Heart right ventricle (tissue), 16 donors: ENCODE measurements around the gene SHFL. TPM values are rescaled to one million over a fixed set of nuclear protein-coding genes. Genes with fewer than 3 reads are reported as not detected.

Source experiments
- ATAC-seq, 8 donors: fragments of 200-7000 bp; cut with Tn5 transposase; one replicate each; pipeline ENCODE4 v1.9.1; 2020; ENCODE audit warnings: mild to moderate bottlenecking in 8 of 8, moderate library complexity in 8 of 8, moderate number of reproducible peaks in 1 of 8
- DNase-seq, 2 donors: peaks; one replicate each; pipeline ENCODE4 v3.0.0-alpha.2; 2020
- H3K27ac ChIP-seq, 10 donors: fragments of 200-600 bp; sonication (generic) in 2 of 10; one replicate each; pipeline versions ENCODE4 v1.5.0 to v1.8.0; 2020 to 2022; ENCODE audit warnings: mild to moderate bottlenecking in 3 of 10
- H3K27me3 ChIP-seq, 7 donors: fragments of 200-600 bp; one replicate each; pipeline ENCODE4 v1.8.0; 2021 to 2022; ENCODE audit warnings: mild to moderate bottlenecking in 2 of 7
- H3K36me3 ChIP-seq, 9 donors: fragments of 200-600 bp; sonication (generic) in 1 of 9; one replicate each; pipeline versions ENCODE4 v1.5.0 to v1.8.0; 2020 to 2022; ENCODE audit warnings: mild to moderate bottlenecking in 2 of 9
- H3K4me1 ChIP-seq, 9 donors: fragments of 200-600 bp; sonication (generic) in 1 of 9; one replicate each; pipeline versions ENCODE4 v1.5.0 to v1.8.0; 2020 to 2022; ENCODE audit warnings: mild to moderate bottlenecking in 4 of 9
- H3K4me3 ChIP-seq, 10 donors: fragments of 200-600 bp; sonication (generic) in 2 of 10; one replicate each; pipeline versions ENCODE4 v1.5.0 to v1.8.0; 2020 to 2022; ENCODE audit warnings: mild to moderate bottlenecking in 7 of 10, moderate library complexity in 2 of 10
- H3K9me3 ChIP-seq, 11 donors: fragments of 200-600 bp in 10 of 11; sonication (generic) in 2 of 11; one replicate each; pipeline versions ENCODE4 v1.5.0 to v1.8.0; 2013 to 2022; ENCODE audit warnings: mild to moderate bottlenecking in 2 of 11, control low read depth in 1 of 11, moderate library complexity in 1 of 11
- CTCF ChIP-seq, 9 donors: fragments of 200-600 bp; sonication (generic) in 2 of 9; IDR thresholded peaks; one replicate each; pipeline versions ENCODE4 v1.5.0 to v1.8.0; 2021 to 2022; ENCODE audit warnings: antibody characterized with exemption in 9 of 9, mild to moderate bottlenecking in 5 of 9, moderate library complexity in 1 of 9
- WGBS, 2 donors: extraction: QIAGEN DNeasy Blood & Tissue Kit; methylation state at CpG; one replicate each; pipeline ENCODE4 v1.1.7; 2013; ENCODE audit warnings: inconsistent platforms in 1 of 2; 5-methylcytosine and 5-hydroxymethylcytosine counted together
- intact Hi-C, 10 donors: fragments of 100-400 bp; cut with DNase I; formaldehyde crosslinking; loops; one replicate each; pipeline versions ENCODE4 v1.11.1 to v1.14.2; 2022
- polyA plus RNA-seq, 2 donors: library from polyadenylated mRNA; stranded (reverse); fragments of 200-250 nt; gene quantifications; one replicate each; pipeline ENCODE4 v1.2.3, GENCODE V29; 2013
- total RNA-seq, 10 donors: library from RNA; stranded (reverse); fragmentation: NEBNext Ultra II Directional in 3 of 10; extraction: Animal tissue kit (Norgen Biotek cat#: 25700) in 3 of 10; gene quantifications; one replicate each; pipeline versions ENCODE4 v1.2.1 to v1.2.4, GENCODE V29; 2021 to 2023
- donor health status: Arrhythmogenic right ventricular cardiomyopathy.
- donor health status: ischemic (EF 13 %, LVEDD 7.1; RV severe dilation, severe dysfunction).
- donor health status: healthy with polysubstance abuse.
- donor health status: DM: no; HTN: yes; CAD: no.
- donor health status: DM: no; HTN: no; CAD: no.
- donor health status: ischemic (EF 25% LVEDD 6.9; RV normal size, moderate dysfunction).
- donor health status: ischemic (EF 25% LVEDD 5.7; RV mildly dilated, moderate dysfunction).
- donor health status: healthy.
- donor health status: DM: yes; HTN: yes; CAD: no.
- donor health status: Ischemic cardiomyopathy.
- donor health status: ischemic (EF 35%, LVEDD 5.7; RV mildly dilated, moderate dysfunction).
- donor health status: nonischemic (EF 11% LVEDD 7.7; RV severe dilation, severe dysfunction).
- donor health status: DM: yes; HTN: yes; CAD: no.
- donor health status: PGD.
- donor health status: ischemic (EF 29% LVEDD 5.4; RV normal size, mild dysfunction).
- donor health status: nonischemic (EF 23%, LVEDD 6.1; RV moderate dilation, normal function).

The SHFL gene
- total and polyA plus RNA-seq, 12 donors, result 4.0 to 30.2 (median 10.2) TPM

DNA sequence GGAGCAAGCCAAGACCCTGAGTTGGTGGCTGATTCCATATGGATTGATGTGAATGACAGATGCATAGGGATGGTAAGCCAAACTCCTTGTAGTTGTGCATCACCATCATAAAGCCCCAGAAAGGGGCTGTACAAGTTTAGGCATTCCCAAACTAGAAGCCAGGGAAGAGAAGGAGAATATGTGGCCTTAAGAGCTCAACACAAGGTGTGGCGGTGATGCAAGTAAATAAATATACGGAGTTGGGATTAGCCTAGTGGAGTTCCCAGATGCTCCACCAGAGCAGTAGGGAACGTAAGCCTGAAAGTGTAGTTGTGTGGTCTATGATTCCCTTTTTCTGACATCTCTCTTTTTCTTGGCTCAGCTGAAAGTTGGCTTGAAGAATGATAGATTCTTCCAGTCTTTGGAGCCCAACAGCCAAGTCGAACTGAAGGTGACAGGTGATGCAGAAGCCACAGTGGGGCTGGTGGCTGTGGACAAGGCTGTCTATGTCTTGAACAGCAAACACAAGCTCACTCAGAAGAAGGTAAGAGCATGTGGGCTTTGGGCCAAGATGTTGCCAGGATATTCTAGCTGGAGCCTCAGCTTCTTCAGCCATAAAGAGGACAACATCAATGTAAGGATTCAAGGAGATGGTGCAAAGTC lies 42.7 kb upstream of the SHFL start:
- Histone ChIP-seq H3K4me3 (no peak overlapping the region), H3K36me3 (no peaks in the 10 kb centered on the region), H3K27ac (no peak overlapping the region), H3K4me1 (no peaks in the 10 kb centered on the region), H3K9me3 (peaks cover 0 to 70% (median 42%) of the 10 kb centered on the region in 11 donors), H3K27me3 (peaks cover 0 to 27% (median 13%) of the 10 kb centered on the region in 7 donors)
- WGBS, 2 donors, result 66 to 71% methylated on average over 4 of the region's 4 CpGs
- intact Hi-C loops, result no loop called here
- no peak for TF ChIP-seq CTCF (IDR thresholded peaks at IDR 0.05)
- no peak for ATAC-seq
- no peak for DNase-seq

DNA sequence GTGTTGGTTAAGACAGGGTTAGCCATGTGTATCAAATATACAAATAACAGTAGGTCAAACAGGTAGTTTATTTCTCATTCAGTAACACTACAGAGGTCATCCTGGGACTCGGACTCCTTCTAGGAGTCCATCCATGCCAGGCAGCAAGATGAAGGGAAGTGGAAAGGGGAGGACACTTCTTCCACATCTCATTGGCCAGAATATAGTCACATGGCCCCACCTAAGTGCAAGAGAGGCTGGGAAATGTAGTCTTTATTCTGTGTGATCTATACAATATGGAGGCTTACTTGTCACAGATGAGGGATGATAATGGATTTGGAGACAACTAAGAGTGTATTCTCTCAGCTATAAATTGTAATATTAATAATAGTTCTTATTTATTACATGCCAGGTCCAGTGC lies 41.7 kb upstream of the SHFL start:
- H3K36me3 ChIP-seq, result no peaks in the 10 kb centered on the region
- no peak for TF ChIP-seq CTCF (IDR thresholded peaks at IDR 0.05)
- 85 to 91% methylated on average over 1 of the region's 1 CpG for WGBS, 2 donors
- DNase-seq, result no peak
- no peak for ATAC-seq
- H3K27me3 ChIP-seq, result peaks cover 0 to 18% (median 9%) of the 10 kb centered on the region in 7 donors
- H3K9me3 ChIP-seq, result peaks cover 0 to 68% (median 42%) of the 10 kb centered on the region in 11 donors
- H3K27ac ChIP-seq, result no peak overlapping the region
- no peaks in the 10 kb centered on the region for H3K4me1 ChIP-seq
- no peak overlapping the region for H3K4me3 ChIP-seq
- intact Hi-C loops, result no loop called here

DNA sequence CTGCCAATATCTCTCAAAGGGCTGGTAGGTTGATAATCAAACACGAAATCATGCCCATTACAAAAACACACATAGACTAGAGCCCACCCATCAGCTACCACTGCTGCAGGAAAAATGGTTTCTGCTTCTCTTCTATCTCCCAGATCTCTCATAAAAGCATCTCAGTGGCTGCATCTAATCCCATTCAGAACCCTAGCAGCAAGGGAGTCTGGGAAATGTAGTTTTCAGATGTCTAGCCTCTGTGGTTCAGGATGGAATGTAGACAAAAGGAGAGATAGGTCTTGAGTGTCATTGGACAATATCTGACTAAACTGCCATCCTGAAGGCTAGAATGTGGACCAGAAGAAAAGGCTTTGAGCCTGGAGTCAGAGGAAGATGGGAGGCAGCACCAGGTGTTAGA lies 40.7 kb upstream of the SHFL start:
- TF ChIP-seq CTCF (IDR thresholded peaks at IDR 0.05), result no peak
- intact Hi-C loops, result no loop called here
- Histone ChIP-seq H3K4me1 (no peaks in the 10 kb centered on the region), H3K36me3 (no peaks in the 10 kb centered on the region), H3K27ac (no peak overlapping the region), H3K4me3 (no peak overlapping the region), H3K9me3 (peaks cover 0 to 65% (median 42%) of the 10 kb centered on the region in 11 donors), H3K27me3 (peaks cover 0 to 15% (median 7%) of the 10 kb centered on the region in 7 donors)
- ATAC-seq, result no peak
- no peak for DNase-seq
- WGBS, 2 donors, result 28 to 50% methylated on average over 1 of the region's 1 CpG

- peaks cover 0 to 22% (median 10%) of the 10 kb centered on the region in 11 donors for H3K9me3 ChIP-seq
- H3K4me1 ChIP-seq, result no peaks in the 10 kb centered on the region
- H3K27ac ChIP-seq, result no peak overlapping the region
- intact Hi-C loops, result no loop called here
- DNase-seq, result no peak
- H3K36me3 ChIP-seq, result no peaks in the 10 kb centered on the region
- ATAC-seq, result no peak
- H3K4me3 ChIP-seq, result no peak overlapping the region
- no peak for TF ChIP-seq CTCF (IDR thresholded peaks at IDR 0.05)
- H3K27me3 ChIP-seq, result peaks cover 0 to 27% (median 7%) of the 10 kb centered on the region in 7 donors
- 53 to 93% methylated on average over 2 of the region's 2 CpGs for WGBS, 2 donors
These were observed 36.5 kb upstream of the SHFL start for GRCh38 chr19:10049626-10050025.
